ENCODE measurements around the gene WDR70. TPM values are rescaled to one million over a fixed set of nuclear protein-coding genes. Genes with fewer than 3 reads are reported as not detected.

WDR70 gene
- total RNA-seq, 1 experiment from 2014 or later = 55.2 TPM

GRCh38 chr5:37786862-37787519 is 407.9 kb downstream of the WDR70 start:
- Histone ChIP-seq H3K4me3 (ENCODE audit: low read depth, low read length, poor library complexity, severe bottlenecking) (no peak overlapping the region), H3K9me3 (ENCODE audit: low read depth, low read length, poor library complexity, severe bottlenecking) (no peaks in the 10 kb centered on the region), H3K27me3 (replicated peaks; ENCODE audit: insufficient read depth, low read depth, low read length, poor library complexity) (no peaks in the 10 kb centered on the region), H3K27ac (ENCODE audit: low read depth, low read length, poor library complexity, severe bottlenecking) (no peak overlapping the region), H3K36me3 (ENCODE audit: insufficient read depth, low read length, poor library complexity, severe bottlenecking) (no peaks in the 10 kb centered on the region), H3K4me1 (ENCODE audit: insufficient read depth, low read length, poor library complexity, severe bottlenecking) (no peaks in the 10 kb centered on the region)
- ChIA-PET CTCF (no interaction called here), POLR2A (ENCODE audit: low non-redundant PET) (interaction anchor here (0.6 kb wide), 1 partner anchor 38 kb away, joined by 4 read pairs; no protein-coding TSS in a partner anchor)
- BruUV-seq (replicated peaks) = no TSS peak
- intact Hi-C loops (cut with micrococcal nuclease; ENCODE audit: unreplicated experiment) = no loop called here
- no peak for TF ChIP-seq EZH2 (IDR thresholded peaks at IDR 0.05; ENCODE audit: borderline replicate concordance, low read depth, low read length, poor library complexity, severe bottlenecking)
- TF ChIP-seq CTCF (conservative IDR thresholded peaks at IDR 0.05; ENCODE audit: low read depth, low read length) = no peak
- no peak for DNase-seq (ENCODE audit: low spot score)

DNA sequence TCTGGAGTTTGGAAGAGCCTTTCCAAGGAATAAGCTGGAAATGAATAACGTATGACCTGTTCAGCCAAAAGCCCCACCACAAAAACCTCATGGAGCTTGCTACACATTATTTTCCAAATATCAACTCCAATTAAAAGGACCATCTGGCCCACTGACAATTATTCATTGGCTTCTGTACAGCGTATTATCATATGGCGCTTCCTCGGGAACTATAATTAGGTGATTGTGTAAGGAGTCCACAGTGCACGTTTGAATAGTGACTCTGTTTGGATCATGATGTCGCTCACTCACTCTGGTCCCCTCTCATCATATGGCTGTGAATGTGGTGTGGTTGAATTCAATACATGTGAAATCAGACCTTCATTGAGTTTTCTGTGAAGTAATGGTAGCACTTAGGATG is 408.6 kb downstream of the WDR70 start:
- Histone ChIP-seq H3K36me3 (ENCODE audit: insufficient read depth, low read length, poor library complexity, severe bottlenecking) (no peaks in the 10 kb centered on the region), H3K9me3 (ENCODE audit: low read depth, low read length, poor library complexity, severe bottlenecking) (no peaks in the 10 kb centered on the region), H3K4me3 (ENCODE audit: low read depth, low read length, poor library complexity, severe bottlenecking) (no peak overlapping the region), H3K4me1 (ENCODE audit: insufficient read depth, low read length, poor library complexity, severe bottlenecking) (no peaks in the 10 kb centered on the region), H3K27ac (ENCODE audit: low read depth, low read length, poor library complexity, severe bottlenecking) (no peak overlapping the region), H3K27me3 (replicated peaks; ENCODE audit: insufficient read depth, low read depth, low read length, poor library complexity) (no peaks in the 10 kb centered on the region)
- intact Hi-C loops (cut with micrococcal nuclease; ENCODE audit: unreplicated experiment) = no loop called here
- ChIA-PET CTCF (no interaction called here), POLR2A (ENCODE audit: low non-redundant PET) (interaction anchor here (0.6 kb wide), 1 partner anchor 38 kb away, joined by 4 read pairs; no protein-coding TSS in a partner anchor)
- DNase-seq (ENCODE audit: low spot score) = no peak
- BruUV-seq (replicated peaks) = no TSS peak
- TF ChIP-seq EZH2 (IDR thresholded peaks at IDR 0.05; ENCODE audit: borderline replicate concordance, low read depth, low read length, poor library complexity, severe bottlenecking) (no peak), CTCF (conservative IDR thresholded peaks at IDR 0.05; ENCODE audit: low read depth, low read length) (no peak)

GRCh38 chr5:37789991-37790390 is 410.9 kb downstream of the WDR70 start:
- no peak overlapping the region for H3K4me3 ChIP-seq (ENCODE audit: low read depth, low read length, poor library complexity, severe bottlenecking)
- no peaks in the 10 kb centered on the region for H3K36me3 ChIP-seq (ENCODE audit: insufficient read depth, low read length, poor library complexity, severe bottlenecking)
- DNase-seq (ENCODE audit: low spot score) = no peak
- no peak overlapping the region for H3K27ac ChIP-seq (ENCODE audit: low read depth, low read length, poor library complexity, severe bottlenecking)
- H3K27me3 ChIP-seq (replicated peaks; ENCODE audit: insufficient read depth, low read depth, low read length, poor library complexity) = no peaks in the 10 kb centered on the region
- no peak for TF ChIP-seq CTCF (conservative IDR thresholded peaks at IDR 0.05; ENCODE audit: low read depth, low read length)
- TF ChIP-seq EZH2 (IDR thresholded peaks at IDR 0.05; ENCODE audit: borderline replicate concordance, low read depth, low read length, poor library complexity, severe bottlenecking) = no peak
- ChIA-PET CTCF (no interaction called here), POLR2A (ENCODE audit: low non-redundant PET) (no interaction called here)
- no peaks in the 10 kb centered on the region for H3K4me1 ChIP-seq (ENCODE audit: insufficient read depth, low read length, poor library complexity, severe bottlenecking)
- intact Hi-C loops (cut with micrococcal nuclease; ENCODE audit: unreplicated experiment) = no loop called here
- no TSS peak for BruUV-seq (replicated peaks)
- H3K9me3 ChIP-seq (ENCODE audit: low read depth, low read length, poor library complexity, severe bottlenecking) = no peaks in the 10 kb centered on the region
